PFSK-1 (cell line): ENCODE measurements around the gene RFX4.

Source experiments
- FOXP2 ChIP-seq: optimal IDR thresholded peaks from 2 replicates; pipeline ENCODE3; 2011; ENCODE audit warnings: borderline replicate concordance, control low read depth, inconsistent platforms; ENCODE audit not compliant: insufficient read depth; ENCODE audit errors: extremely low read length, extremely low read depth
- POLR2AphosphoS5 ChIP-seq: IDR thresholded peaks from 2 replicates; pipeline ENCODE4 v1.6.1; 2012; ENCODE audit warnings: low read depth, mild to moderate bottlenecking, control low read depth, low read length, moderate library complexity
- SIN3A ChIP-seq: IDR thresholded peaks from 2 replicates; pipeline ENCODE4 v1.6.1; 2012; ENCODE audit warnings: mild to moderate bottlenecking, low read length, moderate library complexity, borderline replicate concordance; ENCODE audit not compliant: insufficient read depth
- TAF1 ChIP-seq: IDR thresholded peaks from 2 replicates; pipeline ENCODE4 v1.6.1; 2012; ENCODE audit warnings: low read length, control low read depth, borderline replicate concordance; ENCODE audit not compliant: insufficient read depth
- TF ChIP-seq, protein P1 (sequence below), 2 experiments: IDR thresholded peaks; 2 replicates each; pipeline versions ENCODE4 v1.6.1 to v1.8.0; 2011 to 2012; ENCODE audit warnings: low read depth in 2 of 2, low read length in 2 of 2, control low read depth in 1 of 2, inconsistent platforms in 1 of 2, mild to moderate bottlenecking in 1 of 2, moderate library complexity in 1 of 2; ENCODE audit not compliant: insufficient read depth in 1 of 2

RFX4 gene

DNA sequence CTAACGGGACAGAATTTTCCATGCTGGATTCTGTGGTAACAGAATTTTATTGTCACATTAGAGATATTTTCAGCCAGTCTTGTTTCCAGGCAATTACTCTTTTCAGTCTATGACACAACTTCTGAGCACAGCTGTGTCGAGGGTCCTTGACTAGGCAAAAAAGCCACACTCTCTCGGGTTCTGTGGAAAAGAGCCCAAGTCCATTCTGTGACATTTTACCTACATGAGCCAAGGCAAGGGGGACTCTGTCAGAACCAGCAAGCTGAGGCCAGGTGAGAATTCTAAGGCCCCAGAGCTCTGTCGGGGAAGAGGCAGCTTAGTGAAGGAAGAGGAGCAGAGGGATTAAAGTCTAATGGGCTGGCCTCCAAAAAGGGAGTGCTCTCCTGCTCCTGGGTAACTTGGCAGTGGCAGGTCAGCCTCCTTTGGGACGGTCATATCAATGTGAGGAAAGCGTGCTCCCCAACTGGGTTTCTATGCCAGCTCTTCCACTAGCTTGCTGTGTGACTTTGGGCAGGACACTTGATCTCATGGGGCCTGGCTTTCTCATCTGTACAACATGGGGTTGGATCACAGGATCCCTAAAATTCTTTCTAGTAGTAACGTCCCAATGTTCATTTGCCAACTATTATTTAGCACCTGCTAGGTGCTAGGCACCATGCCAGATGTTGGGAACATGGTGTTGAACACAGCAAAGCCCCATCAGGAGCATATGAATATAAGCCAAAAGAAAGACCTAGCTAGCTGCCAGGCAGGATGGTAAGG, 175.7 kb downstream of the RFX4 start:
- TF ChIP-seq SIN3A = no peak
- TF ChIP-seq FOXP2 = no peak
- TF ChIP-seq, protein P1, sequence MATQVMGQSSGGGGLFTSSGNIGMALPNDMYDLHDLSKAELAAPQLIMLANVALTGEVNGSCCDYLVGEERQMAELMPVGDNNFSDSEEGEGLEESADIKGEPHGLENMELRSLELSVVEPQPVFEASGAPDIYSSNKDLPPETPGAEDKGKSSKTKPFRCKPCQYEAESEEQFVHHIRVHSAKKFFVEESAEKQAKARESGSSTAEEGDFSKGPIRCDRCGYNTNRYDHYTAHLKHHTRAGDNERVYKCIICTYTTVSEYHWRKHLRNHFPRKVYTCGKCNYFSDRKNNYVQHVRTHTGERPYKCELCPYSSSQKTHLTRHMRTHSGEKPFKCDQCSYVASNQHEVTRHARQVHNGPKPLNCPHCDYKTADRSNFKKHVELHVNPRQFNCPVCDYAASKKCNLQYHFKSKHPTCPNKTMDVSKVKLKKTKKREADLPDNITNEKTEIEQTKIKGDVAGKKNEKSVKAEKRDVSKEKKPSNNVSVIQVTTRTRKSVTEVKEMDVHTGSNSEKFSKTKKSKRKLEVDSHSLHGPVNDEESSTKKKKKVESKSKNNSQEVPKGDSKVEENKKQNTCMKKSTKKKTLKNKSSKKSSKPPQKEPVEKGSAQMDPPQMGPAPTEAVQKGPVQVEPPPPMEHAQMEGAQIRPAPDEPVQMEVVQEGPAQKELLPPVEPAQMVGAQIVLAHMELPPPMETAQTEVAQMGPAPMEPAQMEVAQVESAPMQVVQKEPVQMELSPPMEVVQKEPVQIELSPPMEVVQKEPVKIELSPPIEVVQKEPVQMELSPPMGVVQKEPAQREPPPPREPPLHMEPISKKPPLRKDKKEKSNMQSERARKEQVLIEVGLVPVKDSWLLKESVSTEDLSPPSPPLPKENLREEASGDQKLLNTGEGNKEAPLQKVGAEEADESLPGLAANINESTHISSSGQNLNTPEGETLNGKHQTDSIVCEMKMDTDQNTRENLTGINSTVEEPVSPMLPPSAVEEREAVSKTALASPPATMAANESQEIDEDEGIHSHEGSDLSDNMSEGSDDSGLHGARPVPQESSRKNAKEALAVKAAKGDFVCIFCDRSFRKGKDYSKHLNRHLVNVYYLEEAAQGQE (IDR thresholded peaks at IDR 0.05; ENCODE audit: insufficient read depth in 1 of 2, low read depth in 2 of 2, low read length in 2 of 2) = no peak
- TF ChIP-seq TAF1 = no peak
- no peak for TF ChIP-seq POLR2AphosphoS5

DNA sequence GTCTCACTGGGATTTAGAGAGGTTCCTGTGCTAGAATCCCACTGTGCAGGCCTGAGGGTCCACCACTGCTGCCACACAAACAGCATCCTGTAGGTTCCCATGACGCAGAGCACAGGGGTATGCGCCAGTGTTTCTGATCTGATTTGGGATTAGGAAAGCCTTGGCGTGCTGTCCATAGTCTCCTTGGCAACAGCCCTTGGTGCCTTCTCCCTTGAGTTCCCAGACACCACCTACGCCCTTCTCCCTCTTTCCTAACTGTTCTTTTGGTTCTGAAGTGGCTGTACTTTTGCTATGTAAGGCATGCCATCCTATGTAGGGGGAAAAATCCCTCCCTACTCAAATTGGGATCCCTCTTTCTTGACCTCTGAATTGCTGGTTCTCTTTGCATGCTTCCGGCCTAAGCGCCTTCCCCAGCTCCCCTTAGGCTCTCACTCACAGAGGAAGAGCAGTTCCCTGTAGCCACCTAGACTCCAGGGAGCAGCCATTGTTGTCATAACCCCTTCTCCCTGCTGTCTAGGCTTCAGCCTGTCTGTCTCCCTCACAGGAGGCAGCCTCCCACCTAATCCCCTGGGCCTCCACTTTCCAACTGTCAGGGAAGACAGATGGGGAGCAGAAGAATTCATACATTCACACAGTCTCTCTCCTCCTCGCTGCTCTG, 176.9 kb downstream of the RFX4 start:
- TF ChIP-seq POLR2AphosphoS5 (no peak), FOXP2 (no peak), SIN3A (no peak), TAF1 (no peak)
- TF ChIP-seq, protein P1 (IDR thresholded peaks at IDR 0.05; ENCODE audit: insufficient read depth in 1 of 2, low read depth in 2 of 2, low read length in 2 of 2) = no peak

DNA sequence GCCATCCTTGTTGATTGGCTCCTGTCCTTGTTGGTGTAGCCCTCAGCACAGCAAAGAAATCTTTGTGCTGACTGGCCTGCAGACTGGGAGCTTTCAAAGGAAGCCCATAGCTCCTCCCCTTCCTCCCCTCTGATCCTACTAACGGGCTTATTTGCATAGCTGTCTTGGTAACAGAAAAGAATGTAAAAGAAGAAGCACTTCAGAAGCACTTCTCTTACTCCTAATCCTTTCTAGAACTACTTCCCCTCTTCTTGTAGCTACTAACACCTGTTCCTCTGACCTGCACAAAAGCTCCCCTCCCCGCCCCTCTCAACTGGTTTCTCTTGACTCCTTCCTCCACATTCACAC, 177.4 kb downstream of the RFX4 start:
- no peak for TF ChIP-seq SIN3A
- TF ChIP-seq, protein P1 (IDR thresholded peaks at IDR 0.05; ENCODE audit: insufficient read depth in 1 of 2, low read depth in 2 of 2, low read length in 2 of 2) = no peak
- no peak for TF ChIP-seq FOXP2
- TF ChIP-seq POLR2AphosphoS5 = no peak
- TF ChIP-seq TAF1 = no peak

- TF ChIP-seq SIN3A = no peak
- TF ChIP-seq, protein P1 (IDR thresholded peaks at IDR 0.05; ENCODE audit: insufficient read depth in 1 of 2, low read depth in 2 of 2, low read length in 2 of 2) = no peak
- TF ChIP-seq POLR2AphosphoS5 = no peak
- TF ChIP-seq FOXP2 = no peak
Observed at GRCh38 chr12:106764220-106764619, 181.4 kb downstream of the RFX4 start.
